ENCODE data around the gene TDRD10. TPM values are rescaled to one million over a fixed set of nuclear protein-coding genes. Genes with fewer than 3 reads are reported as not detected.
A peak's percentile ranks its signal among the peaks of the same experiment; 100 is the strongest.

TDRD10 gene
- total RNA-seq, 1 experiment from 2014 or later, result 0.31 TPM

GRCh38 chr1:154589780-154590179 is 87.8 kb downstream of the TDRD10 start:
- Histone ChIP-seq H3K27ac (ENCODE audit: insufficient read length, low read depth, low read length) (no peak overlapping the region), H3K9me3 (ENCODE audit: control insufficient read depth, low read depth, low read length) (no peaks in the 10 kb centered on the region), H3K23me2 (ENCODE audit: insufficient read length, low read depth, low read length, poor library complexity, severe bottlenecking) (no peaks in the 10 kb centered on the region), H3K4ac (ENCODE audit: low read depth, low read length) (no peak overlapping the region), H4K20me1 (ENCODE audit: control insufficient read depth, insufficient read depth, insufficient read length) (peaks cover 3% of the 10 kb centered on the region), H4K91ac (ENCODE audit: insufficient read length, low read depth, low read length) (no peak overlapping the region), H3K79me1 (ENCODE audit: insufficient read depth, low read depth, low read length, poor library complexity, severe bottlenecking) (no peaks in the 10 kb centered on the region), H2BK20ac (ENCODE audit: low read depth, low read length, poor library complexity, severe bottlenecking) (no peak overlapping the region), H4K8ac (replicated peaks; ENCODE audit: insufficient read length, low read depth, low read length) (no peak overlapping the region), H3K9ac (ENCODE audit: extremely low read depth, insufficient read length, low read length) (no peak overlapping the region), H3K23ac (ENCODE audit: insufficient read length, low read depth, low read length) (no peak overlapping the region), H2BK15ac (ENCODE audit: low read depth, low read length) (no peak overlapping the region), H2BK12ac (ENCODE audit: insufficient read length, low read depth, low read length) (no peak overlapping the region), H3K27me3 (ENCODE audit: insufficient read depth, low read length) (no peaks in the 10 kb centered on the region), H3K14ac (ENCODE audit: insufficient read depth, low read length) (no peak overlapping the region), H3K79me2 (ENCODE audit: insufficient read depth, low read length) (no peaks in the 10 kb centered on the region), H3K18ac (ENCODE audit: insufficient read length, low read depth, low read length) (no peak overlapping the region), H2BK120ac (ENCODE audit: low read depth, low read length, poor library complexity, severe bottlenecking) (no peak overlapping the region), H4K5ac (ENCODE audit: insufficient read length, low read depth, low read length) (no peak overlapping the region), H2AK5ac (ENCODE audit: insufficient read length, low read length) (no peak overlapping the region), H3T11ph (ENCODE audit: low read length) (no peak overlapping the region), H3K56ac (ENCODE audit: insufficient read length, low read depth, low read length) (no peak overlapping the region), H3K4me2 (ENCODE audit: insufficient read depth, insufficient read length, low read length) (no peak overlapping the region), H2BK5ac (ENCODE audit: insufficient read length, low read length) (no peak overlapping the region), H2AFZ (ENCODE audit: low read length) (no peak overlapping the region), H3K4me1 (ENCODE audit: insufficient read depth, low read length) (no peaks in the 10 kb centered on the region)
- Mint-ChIP-seq H3K9me3 (no peaks in the 10 kb centered on the region), H3K4me3 (no peak overlapping the region), H3K36me3 (ENCODE audit: insufficient read depth in 1 of 3, low read depth in 3 of 3) (peaks cover 62 to 97% (median 89%) of the 10 kb centered on the region in 3 experiments; a peak in 6 of 7 replicates), H3K27ac (peak overlapping the region in 1 of 3 experiments; percentile 20; a peak in 1 of 7 replicates), H3K27me3 (ENCODE audit: low read depth) (no peaks in the 10 kb centered on the region; the same call in 1 of the 2 replicates), H3K4me1 (no peaks in the 10 kb centered on the region)
- TF ChIP-seq CTCF (conservative IDR thresholded peaks at IDR 0.05), result no peak
- DNase-seq, result no peak
- no CpG with 5 or more reads among the region's 10 CpGs for WGBS (ENCODE audit: extremely low coverage, insufficient read length, low lambda C conversion rate)
